HepG2 (cell line): ENCODE measurements around the gene TMEM63B. TPM values are rescaled to one million over a fixed set of nuclear protein-coding genes. Genes with fewer than 3 reads are reported as not detected.
A peak's percentile ranks its signal among the peaks of the same experiment; 100 is the strongest.

Experiments used
- BRCA1 ChIP-seq: sonication (generic); formaldehyde crosslinking; IDR thresholded peaks from 2 replicates; pipeline ENCODE4 v1.4.0; 2020; ENCODE audit warnings: missing genetic modification reagents
- HNF1A ChIP-seq, 2 experiments: sonication (generic) in 1 of 2; formaldehyde crosslinking in 1 of 2; IDR thresholded peaks; 2 replicates each; pipeline versions ENCODE4 v1.4.0 to v1.6.1; 2016 to 2020; ENCODE audit warnings: borderline replicate concordance in 1 of 2, low read depth in 1 of 2, mild to moderate bottlenecking in 1 of 2, missing genetic modification reagents in 1 of 2
- NFYB ChIP-seq: sonication (generic); formaldehyde crosslinking; IDR thresholded peaks from 2 replicates; pipeline ENCODE4 v1.4.0; 2020; ENCODE audit warnings: missing genetic modification reagents
- NONO ChIP-seq, 2 experiments: fragments of 450-650 bp in 1 of 2; sonication (generic) in 1 of 2; formaldehyde crosslinking in 1 of 2; IDR thresholded peaks in 1 of 2; conservative IDR thresholded peaks in 1 of 2; 2 replicates each; pipeline versions ENCODE4 v1.6.1 to v1.8.0; 2017 to 2022; ENCODE audit warnings: mild to moderate bottlenecking in 1 of 2, missing genetic modification reagents in 1 of 2, moderate library complexity in 1 of 2
- PHF20 ChIP-seq: sonication (generic); formaldehyde crosslinking; IDR thresholded peaks from 2 replicates; pipeline ENCODE4 v1.5.0; 2020; ENCODE audit warnings: mild to moderate bottlenecking, missing genetic modification reagents
- RFX1 ChIP-seq: fragments of 450-650 bp; IDR thresholded peaks from 2 replicates; pipeline ENCODE4 v1.6.1; 2017
- SOX6 ChIP-seq, 2 experiments: fragments of 450-650 bp in 1 of 2; sonication (generic) in 1 of 2; formaldehyde crosslinking in 1 of 2; IDR thresholded peaks; 2 replicates each; pipeline versions ENCODE4 v1.4.0 to v1.6.1; 2017 to 2020; ENCODE audit warnings: antibody characterized with exemption in 1 of 2, mild to moderate bottlenecking in 1 of 2, missing genetic modification reagents in 1 of 2
- TEAD3 ChIP-seq: optimal IDR thresholded peaks from 2 replicates; pipeline ENCODE3; 2016; ENCODE audit warnings: borderline replicate concordance
- THYN1 ChIP-seq: sonication (generic); formaldehyde crosslinking; IDR thresholded peaks from 2 replicates; pipeline ENCODE4 v1.8.1; 2023; ENCODE audit warnings: low read depth, mild to moderate bottlenecking, moderate library complexity, missing genetic modification reagents, borderline replicate concordance
- ZNF207 ChIP-seq: fragments of 450-650 bp; IDR thresholded peaks from 2 replicates; pipeline ENCODE4 v1.6.1; 2016; ENCODE audit warnings: antibody characterized with exemption, borderline replicate concordance
- ZNF572 ChIP-seq: sonication (generic); formaldehyde crosslinking; IDR thresholded peaks from 2 replicates; pipeline ENCODE4 v1.5.1; 2020; ENCODE audit warnings: mild to moderate bottlenecking, missing genetic modification reagents
- ZNF782 ChIP-seq: sonication (generic); formaldehyde crosslinking; IDR thresholded peaks from 2 replicates; pipeline ENCODE4 v1.4.0; 2020; ENCODE audit warnings: missing genetic modification reagents, mild to moderate bottlenecking, borderline replicate concordance
- ZNF850 ChIP-seq: sonication (generic); formaldehyde crosslinking; conservative IDR thresholded peaks from 2 replicates; pipeline ENCODE4 v1.9.0; 2021; ENCODE audit warnings: mild to moderate bottlenecking, missing genetic modification reagents
- ZSCAN12 ChIP-seq: sonication (generic); formaldehyde crosslinking; IDR thresholded peaks from 2 replicates; pipeline ENCODE4 v1.9.0; 2021; ENCODE audit warnings: mild to moderate bottlenecking, missing genetic modification reagents
- polyA plus RNA-seq, 8 experiments: library from polyadenylated mRNA; depleted of rRNA in 3 of 8; stranded (reverse) in 7 of 8; unstranded in 1 of 8; fragments of >200 nt; fragmentation: Illumina TruSeq in 4 of 8; extraction: Trizol in 4 of 8; gene quantifications; 2 replicates each; pipeline versions ENCODE4 v1.2.1 to v1.2.3, GENCODE V29; 2011 to 2016; ENCODE audit warnings: low read depth in 4 of 8, missing spikeins in 1 of 8, mixed read lengths in 1 of 8; ENCODE audit not compliant: insufficient read depth in 1 of 8
- total RNA-seq, 5 experiments: library from RNA; depleted of rRNA; stranded (reverse); fragments of >200 nt; fragmentation: Illumina TruSeq; extraction: Trizol; gene quantifications; 2 replicates each; pipeline ENCODE4 v1.2.3, GENCODE V29; 2016; ENCODE audit warnings: low read depth in 1 of 5
- TF ChIP-seq, protein P1 (sequence below): IDR thresholded peaks from 2 replicates; pipeline ENCODE4 v1.6.1; 2016; ENCODE audit warnings: low read depth, missing genetic modification reagents, missing compliant biosample characterization

TMEM63B gene
- total and polyA plus RNA-seq, 2 of the 13 experiments (the other 11 are each of a cell fraction or from before 2014, with no cell fraction given) = 27.4 to 75.8 TPM

GRCh38 chr6:44100088-44100550 lies 27.2 kb upstream of the TMEM63B start (continued):
- TF ChIP-seq NFYB (no peak), ZNF572 (CRISPR knock-in tag) (no peak), PHF20 (CRISPR knock-in tag) (no peak), ZSCAN12 (CRISPR knock-in tag) (no peak), THYN1 (no peak), HNF1A (IDR thresholded peaks at IDR 0.05; ENCODE audit: low read depth) (no peak), HNF1A (CRISPR knock-in tag; IDR thresholded peaks at IDR 0.05; ENCODE audit: borderline replicate concordance) (no peak; the same call in 1 of the 2 replicates), SOX6 (IDR thresholded peaks at IDR 0.05) (no peak), SOX6 (CRISPR knock-in tag; IDR thresholded peaks at IDR 0.05) (no peak), NONO (IDR thresholded peaks at IDR 0.05) (no peak), NONO (CRISPR knock-in tag; conservative IDR thresholded peaks at IDR 0.05) (no peak), ZNF207 (no peak), ZNF850 (CRISPR knock-in tag) (no peak), RFX1 (no peak), TEAD3 (peak; percentile 35), BRCA1 (CRISPR knock-in tag) (no peak), ZNF782 (CRISPR knock-in tag) (no peak; the same call in 1 of the 2 replicates)
- TF ChIP-seq, protein P1, sequence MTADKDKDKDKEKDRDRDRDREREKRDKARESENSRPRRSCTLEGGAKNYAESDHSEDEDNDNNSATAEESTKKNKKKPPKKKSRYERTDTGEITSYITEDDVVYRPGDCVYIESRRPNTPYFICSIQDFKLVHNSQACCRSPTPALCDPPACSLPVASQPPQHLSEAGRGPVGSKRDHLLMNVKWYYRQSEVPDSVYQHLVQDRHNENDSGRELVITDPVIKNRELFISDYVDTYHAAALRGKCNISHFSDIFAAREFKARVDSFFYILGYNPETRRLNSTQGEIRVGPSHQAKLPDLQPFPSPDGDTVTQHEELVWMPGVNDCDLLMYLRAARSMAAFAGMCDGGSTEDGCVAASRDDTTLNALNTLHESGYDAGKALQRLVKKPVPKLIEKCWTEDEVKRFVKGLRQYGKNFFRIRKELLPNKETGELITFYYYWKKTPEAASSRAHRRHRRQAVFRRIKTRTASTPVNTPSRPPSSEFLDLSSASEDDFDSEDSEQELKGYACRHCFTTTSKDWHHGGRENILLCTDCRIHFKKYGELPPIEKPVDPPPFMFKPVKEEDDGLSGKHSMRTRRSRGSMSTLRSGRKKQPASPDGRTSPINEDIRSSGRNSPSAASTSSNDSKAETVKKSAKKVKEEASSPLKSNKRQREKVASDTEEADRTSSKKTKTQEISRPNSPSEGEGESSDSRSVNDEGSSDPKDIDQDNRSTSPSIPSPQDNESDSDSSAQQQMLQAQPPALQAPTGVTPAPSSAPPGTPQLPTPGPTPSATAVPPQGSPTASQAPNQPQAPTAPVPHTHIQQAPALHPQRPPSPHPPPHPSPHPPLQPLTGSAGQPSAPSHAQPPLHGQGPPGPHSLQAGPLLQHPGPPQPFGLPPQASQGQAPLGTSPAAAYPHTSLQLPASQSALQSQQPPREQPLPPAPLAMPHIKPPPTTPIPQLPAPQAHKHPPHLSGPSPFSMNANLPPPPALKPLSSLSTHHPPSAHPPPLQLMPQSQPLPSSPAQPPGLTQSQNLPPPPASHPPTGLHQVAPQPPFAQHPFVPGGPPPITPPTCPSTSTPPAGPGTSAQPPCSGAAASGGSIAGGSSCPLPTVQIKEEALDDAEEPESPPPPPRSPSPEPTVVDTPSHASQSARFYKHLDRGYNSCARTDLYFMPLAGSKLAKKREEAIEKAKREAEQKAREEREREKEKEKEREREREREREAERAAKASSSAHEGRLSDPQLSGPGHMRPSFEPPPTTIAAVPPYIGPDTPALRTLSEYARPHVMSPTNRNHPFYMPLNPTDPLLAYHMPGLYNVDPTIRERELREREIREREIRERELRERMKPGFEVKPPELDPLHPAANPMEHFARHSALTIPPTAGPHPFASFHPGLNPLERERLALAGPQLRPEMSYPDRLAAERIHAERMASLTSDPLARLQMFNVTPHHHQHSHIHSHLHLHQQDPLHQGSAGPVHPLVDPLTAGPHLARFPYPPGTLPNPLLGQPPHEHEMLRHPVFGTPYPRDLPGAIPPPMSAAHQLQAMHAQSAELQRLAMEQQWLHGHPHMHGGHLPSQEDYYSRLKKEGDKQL (CRISPR knock-in tag) = no peak
